ENCODE results near the gene MYL1.

The MYL1 gene

DNA sequence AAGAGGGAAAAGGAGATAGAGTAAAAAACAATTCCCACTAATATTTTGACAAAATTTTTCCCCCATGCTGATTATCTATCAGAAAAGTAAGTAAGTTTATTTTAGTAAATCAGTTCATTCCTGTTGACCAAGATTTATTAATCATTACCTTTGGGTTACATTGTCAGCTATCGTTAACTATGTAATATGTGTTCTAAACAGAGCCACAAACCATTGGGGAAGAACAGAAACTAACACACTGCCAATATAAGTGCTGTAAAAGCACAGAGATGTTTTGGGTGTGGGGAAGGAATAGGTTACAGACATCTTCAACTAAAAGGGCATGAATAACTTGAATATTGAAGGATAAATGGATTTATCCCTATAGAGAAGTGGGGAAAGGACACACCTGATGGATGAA lies 47.3 kb downstream of the MYL1 start:
- DNase-seq (ENCODE audit: low spot score): no peak

DNA sequence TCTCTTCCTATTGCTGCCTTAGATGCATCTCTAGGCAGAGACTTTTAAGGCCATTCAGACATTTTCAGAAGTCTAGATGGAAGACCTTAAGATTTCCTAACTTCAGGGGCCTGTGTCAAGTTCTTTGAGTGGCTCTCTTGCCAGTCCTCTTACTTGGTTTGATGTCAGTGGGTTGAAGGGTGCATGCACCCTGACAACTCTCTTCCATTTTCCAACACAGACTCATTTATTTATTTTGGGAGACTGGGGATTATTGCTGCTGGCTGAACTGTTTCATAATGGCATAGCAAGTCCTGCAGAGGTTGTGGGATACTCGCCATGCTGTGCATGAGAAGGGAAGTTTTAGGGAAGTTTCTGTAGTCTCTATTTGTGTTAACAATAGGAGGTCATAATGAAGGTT lies 50.7 kb downstream of the MYL1 start:
- no peak for DNase-seq (ENCODE audit: low spot score)

DNA sequence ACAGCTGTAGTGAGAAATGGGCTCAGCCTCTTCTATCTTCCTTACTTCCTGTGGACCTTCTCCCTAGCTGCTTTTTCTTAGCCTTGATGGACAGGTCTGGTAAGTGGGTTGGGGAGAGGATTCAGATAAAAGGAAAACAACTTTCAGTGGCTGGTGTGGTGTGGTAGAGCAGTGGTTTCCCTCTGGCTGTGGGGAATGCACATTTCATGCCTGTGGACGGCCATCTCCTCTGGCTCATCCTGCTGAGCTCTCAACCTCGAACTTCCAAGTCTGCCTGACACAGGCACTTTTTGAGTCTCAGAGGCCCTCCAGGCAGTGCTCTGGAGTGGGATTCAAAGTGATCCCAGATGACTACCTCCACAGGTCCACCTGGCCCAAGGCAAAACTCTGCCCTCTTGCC lies 51.1 kb downstream of the MYL1 start:
- DNase-seq (ENCODE audit: low spot score): no peak

DNA sequence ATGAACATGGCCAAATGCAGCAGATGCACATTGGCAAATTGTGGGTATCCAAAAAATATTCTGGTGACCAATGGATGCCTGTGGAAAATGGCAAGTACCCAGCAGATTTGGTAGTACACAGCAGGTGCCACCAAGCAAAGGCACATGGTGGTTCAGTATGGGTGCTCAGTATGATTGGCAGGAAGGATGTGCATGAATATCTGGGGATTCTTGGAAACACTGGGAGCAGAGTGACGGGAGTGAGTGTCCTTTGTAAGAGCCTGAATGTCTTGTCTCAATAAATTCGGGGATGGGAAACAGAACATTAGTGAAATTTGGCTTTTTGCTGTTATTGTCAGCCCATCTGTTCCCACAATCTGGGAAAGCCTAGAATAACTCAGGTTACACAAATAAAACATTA lies 52.9 kb downstream of the MYL1 start:
- no peak for DNase-seq (ENCODE audit: low spot score)

DNA sequence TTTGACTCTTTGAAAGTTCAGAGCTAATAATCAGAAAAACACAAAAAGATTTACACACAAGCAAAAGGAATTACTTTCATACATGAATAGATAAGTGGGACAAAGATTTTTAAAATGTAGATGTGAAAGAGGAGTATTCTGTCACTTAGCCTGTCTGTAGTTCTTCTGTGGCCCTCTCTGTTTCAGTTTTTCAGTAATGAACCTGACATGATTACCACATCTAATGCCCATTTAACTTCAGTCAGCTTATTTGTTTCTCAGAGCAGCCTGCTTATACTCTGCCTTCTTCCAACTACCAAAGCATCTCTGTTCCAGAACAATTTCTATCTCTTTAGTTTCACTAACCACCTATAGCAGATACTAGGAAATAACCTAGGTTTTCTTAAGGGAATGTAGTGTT lies 55.3 kb downstream of the MYL1 start:
- no peak for DNase-seq (ENCODE audit: low spot score)

DNA sequence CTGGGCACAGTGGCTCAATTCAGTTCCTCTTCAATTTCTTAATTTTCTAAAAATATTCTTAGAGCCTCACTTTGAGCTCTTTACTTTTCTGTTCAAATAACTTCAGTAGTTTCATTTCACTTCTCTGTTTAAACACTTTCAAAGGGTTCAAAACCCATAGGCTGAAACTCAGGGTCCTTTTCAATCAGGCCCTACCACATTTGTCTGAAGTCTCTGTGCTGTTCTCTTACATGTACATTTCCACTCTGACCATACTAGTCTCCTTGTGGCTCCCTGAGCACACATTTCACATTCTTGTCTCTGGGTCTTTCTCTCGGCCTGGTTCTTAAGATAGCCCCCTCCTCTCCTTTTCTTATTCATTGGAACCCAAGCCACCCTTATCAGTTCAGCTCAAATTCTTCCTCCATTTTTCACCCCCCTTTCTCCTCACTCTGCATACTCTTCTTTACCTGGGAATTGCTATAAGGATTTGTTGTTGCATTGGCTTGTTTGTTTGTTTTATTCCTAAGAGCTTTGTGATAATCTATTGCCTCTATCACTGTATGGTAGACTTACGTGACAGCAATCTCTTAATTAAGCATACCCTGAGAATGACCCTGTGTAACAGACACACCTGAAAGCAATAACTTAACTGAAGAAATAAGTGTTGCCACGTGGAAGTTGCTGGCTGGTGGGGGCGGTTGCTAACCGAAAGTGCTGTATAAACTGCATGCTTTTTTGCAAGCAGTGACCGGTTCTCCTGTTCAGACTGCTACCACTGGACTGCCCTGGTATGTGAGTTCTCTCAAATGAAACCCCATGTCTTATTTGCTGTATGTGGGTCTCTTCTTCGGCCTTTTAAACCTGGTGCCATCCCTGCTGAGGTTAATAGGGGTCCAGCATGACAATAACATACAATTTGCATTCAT lies 62.0 kb downstream of the MYL1 start:
- no peak for DNase-seq (ENCODE audit: low spot score)

DNA sequence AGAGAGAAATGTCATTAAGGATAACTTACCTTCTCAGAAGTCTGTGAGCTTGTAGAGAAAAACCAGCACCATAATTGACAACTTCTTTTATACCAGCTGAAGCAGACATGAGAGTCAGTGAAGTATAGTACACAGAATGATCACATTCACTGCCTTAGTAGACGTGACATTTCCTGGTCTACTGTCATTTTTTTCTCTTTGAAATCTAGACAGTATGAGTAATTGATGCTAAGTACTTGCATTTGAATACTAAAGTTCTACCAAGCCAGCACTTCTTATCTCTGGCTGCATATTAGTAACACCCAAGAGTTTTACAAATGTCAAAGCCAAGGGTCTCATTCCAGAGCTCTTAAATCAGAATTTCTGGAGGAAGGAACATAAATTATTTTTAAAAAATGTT lies 64.4 kb downstream of the MYL1 start:
- no peak for DNase-seq (ENCODE audit: low spot score)
